HG03025 (cell line): ENCODE measurements around the gene MARF1.
"Not testable (repeated sequence)": the region's sequence is repeated elsewhere in the genome, so short reads cannot be mapped to it uniquely, and the experiment has no call there.

Experiments used
- ATAC-seq: cut with Tn5 transposase; IDR thresholded peaks from one replicate; pipeline ENCODE4 v1.9.1; 2021; ENCODE audit warnings: mild to moderate bottlenecking, moderate library complexity; ENCODE audit not compliant: unreplicated experiment, low FRiP score

Gene MARF1

DNA sequence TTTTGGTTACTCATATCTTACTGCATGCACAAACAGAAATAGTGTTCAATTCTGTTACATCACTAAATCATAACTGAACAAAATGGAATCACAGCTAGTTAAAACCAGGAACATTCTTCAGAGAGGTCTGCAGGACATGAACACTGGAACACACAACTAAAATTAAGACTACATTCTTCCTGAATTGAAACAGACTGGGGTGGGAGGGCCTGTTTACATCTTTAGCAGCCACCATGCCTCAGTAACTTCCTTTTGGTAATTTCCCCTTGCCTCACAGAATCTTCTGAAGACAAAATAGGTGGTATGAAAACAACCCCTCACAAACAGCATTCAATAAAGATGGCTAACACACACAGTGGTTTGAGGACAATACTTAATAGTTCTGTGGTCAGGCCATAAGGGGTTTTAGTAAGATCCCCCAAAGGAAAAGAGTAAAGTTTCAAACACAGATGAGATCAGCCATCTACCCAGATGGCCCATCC lies 6.5 kb downstream of the MARF1 start:
- no peak for ATAC-seq

DNA sequence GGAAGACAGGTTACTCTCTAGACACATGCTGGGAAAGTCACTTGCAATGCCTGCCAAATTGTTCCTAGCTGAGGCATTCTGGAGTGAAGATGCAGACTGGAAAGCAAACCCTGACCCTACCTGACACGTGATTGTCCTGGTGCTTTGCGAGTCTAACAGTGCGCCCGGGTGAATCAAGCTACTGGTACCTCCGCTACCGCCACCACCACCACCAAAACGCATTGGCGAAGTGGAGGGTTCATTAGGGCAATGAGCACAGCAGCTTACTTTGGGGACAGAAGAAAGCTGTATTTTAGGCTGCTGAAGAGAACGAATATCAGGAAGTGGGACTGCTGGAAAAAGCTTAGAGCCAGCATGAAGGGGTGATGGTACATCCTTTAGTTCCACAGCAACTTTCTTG lies 7.0 kb downstream of the MARF1 start:
- no peak for ATAC-seq

DNA sequence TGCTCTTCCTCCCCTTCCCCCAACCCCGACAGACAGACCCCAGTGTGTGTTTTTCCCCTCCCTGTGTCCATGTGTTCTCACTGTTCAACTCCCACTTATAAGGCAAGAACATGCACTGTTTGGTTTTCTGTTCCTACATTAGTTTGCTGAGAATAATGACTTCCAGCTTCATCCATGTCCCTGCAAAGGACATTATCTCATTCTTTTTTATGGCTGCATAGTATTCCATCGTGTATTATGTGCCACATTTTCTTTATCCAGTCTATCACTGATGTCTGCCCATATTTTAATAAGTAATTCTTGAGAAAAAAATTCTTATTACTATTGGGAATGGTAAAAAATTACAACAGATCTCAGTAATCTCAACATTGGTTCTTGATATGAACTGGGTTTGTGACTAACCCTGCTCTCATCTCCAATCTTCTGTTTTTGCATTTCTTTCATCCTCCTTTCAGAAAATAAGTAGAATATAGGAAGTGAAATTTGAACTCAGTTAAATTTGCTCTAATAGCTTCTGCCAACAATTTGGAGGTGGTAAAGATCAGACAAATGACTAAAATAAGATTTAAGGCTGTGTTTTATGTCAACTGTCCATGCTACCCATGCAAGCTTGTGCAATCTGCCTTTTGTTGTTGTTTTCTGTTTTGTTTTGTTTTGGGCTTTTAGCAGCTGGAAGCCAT lies 11.1 kb downstream of the MARF1 start:
- no peak for ATAC-seq

DNA sequence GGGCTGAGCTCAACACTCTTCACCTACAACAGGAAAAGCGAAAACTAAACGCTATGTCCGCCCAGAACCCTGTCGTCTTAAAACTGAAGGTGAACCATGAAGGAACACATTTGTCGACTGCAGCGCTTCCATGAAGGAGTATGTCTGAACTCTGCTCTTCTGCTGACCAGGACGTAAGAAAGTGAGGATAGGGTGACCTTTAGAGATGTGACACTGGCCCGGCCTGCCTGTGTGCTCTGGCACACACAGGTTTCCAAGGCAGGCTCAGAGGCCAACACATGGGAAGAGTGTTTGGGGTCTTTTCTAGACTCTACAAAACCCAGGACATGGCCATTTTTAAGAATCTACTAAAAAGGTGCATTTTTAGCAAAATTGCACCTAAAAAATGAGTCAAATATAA lies 21.1 kb downstream of the MARF1 start:
- no peak for ATAC-seq

DNA sequence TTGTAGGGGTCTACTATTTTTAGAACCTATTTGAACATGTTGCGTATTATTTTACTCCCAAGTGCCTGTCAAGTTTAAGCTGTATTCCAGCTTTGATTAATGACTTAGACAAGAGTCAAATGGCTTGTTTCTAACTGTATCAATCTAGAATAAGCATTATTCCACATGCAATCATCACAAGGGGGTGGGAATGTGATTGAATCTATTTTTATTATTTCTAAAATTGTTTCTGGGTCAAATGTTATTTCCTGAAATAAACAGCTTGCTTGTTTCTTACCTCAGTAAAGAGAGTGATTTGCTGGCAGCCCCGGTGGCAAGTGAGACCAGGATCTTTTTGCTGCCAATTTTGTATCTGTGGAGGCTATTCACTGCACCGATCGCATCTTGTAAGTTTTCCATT lies 21.5 kb downstream of the MARF1 start:
- ATAC-seq: no peak

DNA sequence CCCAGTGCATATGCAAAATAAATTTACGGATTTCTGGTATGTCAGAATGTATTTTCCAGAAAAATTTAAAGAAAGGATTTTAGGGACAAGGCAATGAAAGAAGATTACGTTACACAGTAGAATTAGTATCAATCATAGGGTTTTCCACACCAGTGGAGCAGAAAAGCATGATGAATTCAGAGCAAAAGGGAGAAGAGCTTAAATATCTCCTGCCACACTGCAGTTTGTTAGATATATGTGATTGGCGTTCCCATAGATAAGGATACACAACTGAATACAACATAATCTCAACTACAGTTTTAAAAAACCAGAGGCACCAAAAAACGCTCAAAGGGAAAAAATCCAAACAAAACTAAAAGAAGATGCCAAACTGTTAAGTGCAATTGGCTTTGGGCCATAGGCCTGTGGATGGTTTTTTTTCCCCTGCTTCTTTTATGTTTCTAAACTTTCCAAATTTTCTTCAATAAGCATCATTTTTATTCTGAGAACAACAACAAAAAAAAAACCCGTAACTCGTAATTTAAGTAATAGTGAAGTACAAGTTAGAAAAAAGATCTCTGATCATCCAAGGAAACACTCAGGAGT lies 22.3 kb downstream of the MARF1 start:
- no peak for ATAC-seq

DNA sequence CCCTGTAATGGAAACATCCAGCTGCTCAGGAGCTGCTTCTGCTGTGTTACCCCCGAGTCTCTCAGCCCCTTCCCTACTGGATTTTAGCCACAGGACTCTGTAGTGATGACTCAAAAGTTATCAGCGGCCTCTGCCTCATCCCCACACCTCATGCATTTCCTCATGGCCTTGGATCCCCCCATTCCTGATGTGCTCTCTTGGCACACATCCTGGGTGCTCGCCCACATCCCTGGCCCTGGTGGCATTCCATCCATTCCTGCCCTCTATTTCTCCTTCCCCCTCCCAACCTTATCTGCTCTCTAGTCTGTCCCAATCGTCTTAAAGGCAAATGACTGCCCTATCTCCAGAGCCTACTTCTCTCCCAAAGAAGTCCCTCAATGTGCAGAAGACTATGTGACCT lies 24.6 kb downstream of the MARF1 start:
- ATAC-seq: no peak

- ATAC-seq: no peak
Observed at GRCh38 chr16:15617901-15618300, 25.1 kb downstream of the MARF1 start.

DNA sequence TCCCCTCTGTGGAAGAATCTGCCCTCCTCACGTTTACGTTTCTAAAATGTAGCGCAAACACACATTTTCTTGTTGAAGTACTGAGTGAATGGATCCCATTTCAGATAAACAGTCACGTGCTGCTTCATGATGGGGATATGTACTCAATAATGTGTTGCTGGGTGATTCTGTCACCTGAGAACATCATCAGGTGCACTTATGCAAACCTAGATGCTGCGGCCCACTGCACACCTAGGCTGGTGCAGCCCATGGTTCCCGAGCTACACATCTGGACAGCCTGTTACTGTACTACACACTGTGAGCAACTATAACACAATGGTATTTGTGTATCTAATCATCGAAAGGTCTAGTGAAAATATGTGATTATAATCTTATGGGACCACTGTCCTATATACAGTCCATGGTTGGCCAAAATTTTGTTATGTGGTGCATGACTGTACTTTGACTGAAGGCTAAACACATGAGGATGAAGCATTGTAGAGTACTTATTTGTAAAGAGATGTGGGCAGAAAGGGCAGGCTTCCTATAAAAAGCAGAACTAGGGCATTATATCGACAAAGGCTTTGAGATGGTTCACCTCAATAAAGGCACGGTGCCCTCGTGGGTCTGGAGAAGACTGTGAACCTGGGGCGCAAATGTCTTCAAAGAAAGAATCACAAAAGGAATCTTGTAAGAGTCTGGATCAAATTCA lies 26.3 kb downstream of the MARF1 start:
- no peak for ATAC-seq

- ATAC-seq: no peak
Observed at GRCh38 chr16:15616012-15616411, 26.9 kb downstream of the MARF1 start.

GRCh38 chr16:15613676-15614075 lies 29.3 kb downstream of the MARF1 start:
- no peak for ATAC-seq

DNA sequence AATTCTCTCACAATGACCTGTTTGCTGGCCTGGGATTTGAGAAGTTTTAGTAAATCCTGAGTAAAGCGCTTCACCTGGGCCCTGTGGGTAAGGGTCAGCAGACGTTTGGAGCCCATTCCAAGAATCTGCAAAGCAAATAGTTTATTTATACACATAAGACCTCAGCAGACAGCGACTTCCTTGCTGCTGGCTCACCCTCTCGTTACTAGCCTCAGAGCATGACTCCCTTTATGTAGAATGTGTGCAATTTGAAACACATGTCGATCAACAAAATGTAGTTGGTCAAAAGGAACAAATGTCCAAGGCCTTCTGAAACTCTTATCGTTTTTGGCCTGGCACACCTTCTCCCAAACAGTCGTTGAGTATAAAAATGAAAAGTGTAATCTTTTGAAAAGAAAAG lies 31.3 kb downstream of the MARF1 start:
- no peak for ATAC-seq

DNA sequence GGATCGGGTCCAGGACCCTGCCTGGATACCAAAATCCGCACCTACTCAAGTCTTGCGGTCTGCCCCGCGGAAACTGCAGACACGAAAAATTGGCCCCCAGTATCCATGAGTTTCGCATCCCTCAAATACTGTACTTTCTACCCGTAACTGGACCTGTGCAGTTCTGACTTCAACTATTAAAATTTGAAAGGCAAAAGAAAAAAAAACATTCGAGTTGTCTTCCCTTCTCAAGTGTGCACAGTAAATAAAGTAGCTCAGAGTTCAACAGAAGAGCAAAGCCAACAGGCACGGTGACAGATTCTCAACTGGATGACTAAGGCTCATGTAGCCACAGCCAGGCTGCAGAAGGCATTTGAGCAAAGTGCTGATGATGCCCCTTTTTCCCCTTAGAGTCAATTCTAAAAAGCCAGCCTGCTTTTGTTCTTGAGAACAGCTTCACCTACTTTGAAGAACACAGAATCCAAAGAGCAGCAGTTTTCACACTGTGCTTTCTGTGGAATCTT lies 32.5 kb downstream of the MARF1 start:
- no peak for ATAC-seq

- ATAC-seq: no peak
Observed at GRCh38 chr16:15609286-15609649, 33.7 kb downstream of the MARF1 start.

GRCh38 chr16:15608398-15609285 lies 34.3 kb downstream of the MARF1 start:
- no peak for ATAC-seq

DNA sequence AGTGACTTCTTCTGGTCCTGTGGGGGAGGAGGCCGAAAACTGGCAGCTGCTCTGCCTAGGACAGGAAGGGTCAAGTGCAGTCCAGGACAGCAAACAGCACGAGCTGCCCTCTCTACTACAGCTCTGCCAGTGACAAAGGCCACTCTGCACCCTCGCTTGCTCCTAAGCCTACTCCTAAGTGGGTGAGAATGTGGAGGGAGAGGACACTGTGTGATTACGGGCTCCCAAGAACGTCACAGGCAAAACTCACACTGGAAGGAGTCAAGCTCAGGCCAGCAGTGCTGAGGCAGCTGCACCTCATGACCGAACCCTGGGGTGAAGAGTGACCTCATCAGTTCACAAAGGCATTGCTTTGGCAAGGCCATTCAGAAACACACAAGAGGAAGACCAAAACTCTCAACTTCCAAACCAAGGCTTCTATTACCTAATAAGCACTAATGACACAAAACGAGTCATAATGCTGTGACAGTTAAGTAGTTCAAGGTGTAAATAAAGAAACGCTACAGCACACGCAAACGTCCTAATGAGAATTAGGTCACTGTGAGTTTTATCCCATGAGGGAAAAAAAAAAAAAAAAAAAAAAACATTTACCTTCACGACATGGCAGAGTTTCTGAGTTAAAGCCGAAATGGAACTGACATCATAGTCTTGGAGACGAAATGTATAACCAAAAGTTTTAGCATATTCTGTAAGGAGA lies 35.1 kb downstream of the MARF1 start:
- no peak for ATAC-seq

- ATAC-seq: not testable (repeated sequence)
Observed at GRCh38 chr16:15607221-15607699, 35.7 kb downstream of the MARF1 start.

DNA sequence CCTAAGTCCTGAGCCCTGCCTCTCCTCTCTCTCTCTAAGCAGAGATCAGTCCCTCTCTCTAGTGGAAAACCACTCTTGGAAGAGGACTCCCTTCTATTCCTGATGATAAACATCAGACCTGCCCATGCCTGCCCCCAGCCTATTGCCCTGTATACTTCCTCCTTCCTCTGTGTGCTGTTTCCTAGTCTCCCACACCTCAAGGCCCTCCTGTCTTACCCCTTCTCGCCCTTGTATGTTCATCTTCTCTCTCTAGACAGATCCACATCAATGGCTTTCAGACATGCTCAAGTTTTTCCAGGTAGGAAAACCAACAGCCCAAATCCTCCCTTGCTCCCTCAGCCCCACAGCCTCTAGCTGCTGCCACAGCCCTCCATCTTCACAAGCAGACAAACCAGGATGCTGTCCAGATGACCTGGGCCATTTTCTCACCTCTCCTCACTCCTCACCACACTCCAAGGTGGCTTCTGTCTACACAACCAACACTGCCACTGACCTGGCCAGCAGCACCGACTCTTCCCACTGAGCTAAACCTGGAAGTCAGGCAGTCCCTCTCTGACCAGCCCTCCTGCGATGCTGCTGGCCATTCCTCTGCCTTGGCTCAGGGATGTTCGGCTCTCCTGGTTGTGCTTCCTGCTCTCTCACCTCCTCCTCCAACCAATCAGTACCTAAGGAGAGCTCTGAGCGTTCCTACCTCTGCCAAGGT lies 36.3 kb downstream of the MARF1 start:
- ATAC-seq: no peak

DNA sequence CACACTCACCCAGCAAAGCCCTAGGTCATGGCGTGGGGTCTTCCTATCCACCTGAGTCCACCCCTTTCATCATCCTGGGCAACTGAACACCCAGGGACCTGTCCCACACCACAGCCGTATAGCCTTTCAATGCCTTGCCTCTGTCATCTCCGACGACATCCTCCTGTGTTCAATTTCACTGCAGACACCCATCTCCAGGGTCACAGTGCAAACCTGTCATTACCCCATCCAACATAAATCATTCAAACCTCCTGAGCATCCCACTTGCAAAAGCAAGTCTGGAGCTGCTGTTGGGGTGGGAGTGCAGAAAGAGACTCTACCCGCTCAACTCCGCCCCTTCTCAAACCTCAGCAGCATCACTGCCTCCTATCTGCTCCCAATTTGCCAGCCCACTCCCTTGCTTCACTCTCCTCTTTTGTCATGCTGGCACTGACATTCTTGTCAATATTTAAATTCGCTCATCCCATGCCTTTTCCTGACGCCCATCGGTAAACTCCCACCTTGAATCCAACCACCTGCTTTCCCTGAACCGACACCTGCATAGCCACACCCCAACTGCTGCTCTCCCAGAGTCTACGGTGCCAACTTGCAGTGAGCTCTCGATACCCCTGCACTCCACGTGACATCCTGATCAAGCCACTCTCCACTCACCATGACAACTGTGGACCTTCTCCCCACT lies 37.0 kb downstream of the MARF1 start:
- no peak for ATAC-seq
